ENCODE results near the gene DNAH3. TPM values are rescaled to one million over a fixed set of nuclear protein-coding genes. Genes with fewer than 3 reads are reported as not detected.

Gene DNAH3
- total RNA-seq, 1 experiment from 2014 or later, result 0.24 TPM

DNA sequence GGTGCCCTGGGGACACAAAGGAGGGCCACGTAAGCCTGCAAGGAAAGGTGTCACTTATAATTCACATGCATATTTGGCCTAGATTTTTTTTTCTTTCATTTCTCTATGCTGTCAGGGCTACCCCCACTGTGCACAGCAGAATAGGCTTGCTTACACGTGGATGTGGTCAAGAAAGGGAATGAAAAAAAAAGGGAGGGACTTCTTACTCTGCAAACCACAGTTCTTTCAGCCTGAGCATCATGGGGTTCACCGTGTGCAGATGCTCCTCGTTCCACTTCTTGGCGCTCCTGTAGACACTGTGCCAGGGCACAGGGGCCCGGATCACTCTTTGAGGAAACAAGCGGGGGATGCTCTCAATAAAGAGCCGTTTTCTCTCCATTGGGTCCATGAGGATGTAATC, 16.6 kb downstream of the DNAH3 start:
- no peaks in the 10 kb centered on the region for H3K27me3 ChIP-seq (ENCODE audit: insufficient read depth, low read length)
- no peaks in the 10 kb centered on the region for H3K23me2 ChIP-seq (ENCODE audit: insufficient read length, low read depth, low read length, poor library complexity, severe bottlenecking)
- no peak overlapping the region for H2AK5ac ChIP-seq (ENCODE audit: insufficient read length, low read length)
- no peak overlapping the region for H2BK120ac ChIP-seq (ENCODE audit: low read depth, low read length, poor library complexity, severe bottlenecking)
- no peak overlapping the region for H3K56ac ChIP-seq (ENCODE audit: insufficient read length, low read depth, low read length)
- no peak overlapping the region for H4K8ac ChIP-seq (replicated peaks; ENCODE audit: insufficient read length, low read depth, low read length)
- Mint-ChIP-seq H3K27me3 (ENCODE audit: low read depth) (no peaks in the 10 kb centered on the region), H3K36me3 (ENCODE audit: insufficient read depth in 1 of 3, low read depth in 3 of 3) (no peaks in the 10 kb centered on the region), H3K9me3 (no peaks in the 10 kb centered on the region), H3K4me3 (no peak overlapping the region), H3K27ac (0 out of 7 replicates have a peak overlapping the region, but pooled peaks of 1 of the 3 experiments have one; percentile 72), H3K4me1 (peaks cover 17 to 18% of the 10 kb centered on the region in 2 experiments)
- H3K9ac ChIP-seq (ENCODE audit: extremely low read depth, insufficient read length, low read length), result no peak overlapping the region
- H3K9me3 ChIP-seq (ENCODE audit: control insufficient read depth, low read depth, low read length), result no peaks in the 10 kb centered on the region
- H4K91ac ChIP-seq (ENCODE audit: insufficient read length, low read depth, low read length), result no peak overlapping the region
- H2BK15ac ChIP-seq (ENCODE audit: low read depth, low read length), result no peak overlapping the region
- no peak overlapping the region for H4K5ac ChIP-seq (ENCODE audit: insufficient read length, low read depth, low read length)
- TF ChIP-seq, protein P1, sequence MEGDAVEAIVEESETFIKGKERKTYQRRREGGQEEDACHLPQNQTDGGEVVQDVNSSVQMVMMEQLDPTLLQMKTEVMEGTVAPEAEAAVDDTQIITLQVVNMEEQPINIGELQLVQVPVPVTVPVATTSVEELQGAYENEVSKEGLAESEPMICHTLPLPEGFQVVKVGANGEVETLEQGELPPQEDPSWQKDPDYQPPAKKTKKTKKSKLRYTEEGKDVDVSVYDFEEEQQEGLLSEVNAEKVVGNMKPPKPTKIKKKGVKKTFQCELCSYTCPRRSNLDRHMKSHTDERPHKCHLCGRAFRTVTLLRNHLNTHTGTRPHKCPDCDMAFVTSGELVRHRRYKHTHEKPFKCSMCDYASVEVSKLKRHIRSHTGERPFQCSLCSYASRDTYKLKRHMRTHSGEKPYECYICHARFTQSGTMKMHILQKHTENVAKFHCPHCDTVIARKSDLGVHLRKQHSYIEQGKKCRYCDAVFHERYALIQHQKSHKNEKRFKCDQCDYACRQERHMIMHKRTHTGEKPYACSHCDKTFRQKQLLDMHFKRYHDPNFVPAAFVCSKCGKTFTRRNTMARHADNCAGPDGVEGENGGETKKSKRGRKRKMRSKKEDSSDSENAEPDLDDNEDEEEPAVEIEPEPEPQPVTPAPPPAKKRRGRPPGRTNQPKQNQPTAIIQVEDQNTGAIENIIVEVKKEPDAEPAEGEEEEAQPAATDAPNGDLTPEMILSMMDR (conservative IDR thresholded peaks at IDR 0.05), result no peak
- DNase-seq, result no peak
- no peak overlapping the region for H2BK20ac ChIP-seq (ENCODE audit: low read depth, low read length, poor library complexity, severe bottlenecking)
- no peak overlapping the region for H3K14ac ChIP-seq (ENCODE audit: insufficient read depth, low read length)
- no peak overlapping the region for H2AFZ ChIP-seq (ENCODE audit: low read length)
- H3K23ac ChIP-seq (ENCODE audit: insufficient read length, low read depth, low read length), result no peak overlapping the region
- H2BK5ac ChIP-seq (ENCODE audit: insufficient read length, low read length), result no peak overlapping the region
- WGBS (ENCODE audit: extremely low coverage, insufficient read length, low lambda C conversion rate), result no CpG with 5 or more reads among the region's 8 CpGs
- no peak overlapping the region for H3T11ph ChIP-seq (ENCODE audit: low read length)
- H3K18ac ChIP-seq (ENCODE audit: insufficient read length, low read depth, low read length), result no peak overlapping the region
- H3K79me2 ChIP-seq (ENCODE audit: insufficient read depth, low read length), result no peaks in the 10 kb centered on the region
- H3K4me1 ChIP-seq (ENCODE audit: insufficient read depth, low read length), result peaks cover 2% of the 10 kb centered on the region; the same call in 1 of the 2 replicates
- H3K79me1 ChIP-seq (ENCODE audit: insufficient read depth, low read depth, low read length, poor library complexity, severe bottlenecking), result no peaks in the 10 kb centered on the region
- H4K20me1 ChIP-seq (ENCODE audit: control insufficient read depth, insufficient read depth, insufficient read length), result no peaks in the 10 kb centered on the region
- no peak overlapping the region for H3K27ac ChIP-seq (ENCODE audit: insufficient read length, low read depth, low read length)
- H2BK12ac ChIP-seq (ENCODE audit: insufficient read length, low read depth, low read length), result no peak overlapping the region
- no peak overlapping the region for H3K4ac ChIP-seq (ENCODE audit: low read depth, low read length)
- no peak overlapping the region for H3K4me2 ChIP-seq (ENCODE audit: insufficient read depth, insufficient read length, low read length)

Measured in H9 (cell line).